ENCODE measurements around the gene CHAC1. TPM values are rescaled to one million over a fixed set of nuclear protein-coding genes. Genes with fewer than 3 reads are reported as not detected.

The CHAC1 gene
- total and polyA plus RNA-seq, 2 of the 13 experiments (the other 11 are each of a cell fraction or from before 2014, with no cell fraction given), result 0.44 TPM; not detected in 1

GRCh38 chr15:40909662-40910630 is 43.3 kb upstream of the CHAC1 start (continued):
- TF ChIP-seq ZNF512 (CRISPR knock-in tag; IDR thresholded peaks at IDR 0.05) (no peak), ZNF598 (CRISPR knock-in tag; IDR thresholded peaks at IDR 0.05; ENCODE audit: borderline replicate concordance) (no peak), ZNF30 (CRISPR knock-in tag; IDR thresholded peaks at IDR 0.05) (no peak), ZSCAN9 (CRISPR knock-in tag; IDR thresholded peaks at IDR 0.05; ENCODE audit: borderline replicate concordance) (no peak), MEF2D (CRISPR knock-in tag; IDR thresholded peaks at IDR 0.05) (no peak; the same call in 1 of the 2 replicates), NR2F1 (CRISPR knock-in tag; IDR thresholded peaks at IDR 0.05) (peak; percentile 57; a peak in 1 of 4 replicates), CEBPB (IDR thresholded peaks at IDR 0.05; ENCODE audit: borderline replicate concordance, low read depth, low read length) (peak; percentile 84; the same call in 1 of the 2 replicates), XRCC5 (optimal IDR thresholded peaks at IDR 0.05; ENCODE audit: low read length) (peak; percentile 37), SUZ12 (IDR thresholded peaks at IDR 0.05; ENCODE audit: low read depth, low read length) (no peak), CAMTA2 (CRISPR knock-in tag; IDR thresholded peaks at IDR 0.05; ENCODE audit: borderline replicate concordance) (0 out of 2 replicates have a peak, but pooled peaks have one; percentile 61), SIN3B (IDR thresholded peaks at IDR 0.05; ENCODE audit: low read length) (no peak), ETV5 (CRISPR knock-in tag; IDR thresholded peaks at IDR 0.05; ENCODE audit: borderline replicate concordance) (peak; percentile 49; the same call in 1 of the 2 replicates), CEBPG (CRISPR knock-in tag; IDR thresholded peaks at IDR 0.05) (peak; percentile 80), SMAD9 (CRISPR knock-in tag; IDR thresholded peaks at IDR 0.05) (no peak), ZNF775 (CRISPR knock-in tag; IDR thresholded peaks at IDR 0.05; ENCODE audit: borderline replicate concordance) (no peak), HOXA3 (CRISPR knock-in tag; IDR thresholded peaks at IDR 0.05) (peak; percentile 18; the same call in 1 of the 2 replicates), ZNF746 (CRISPR knock-in tag; IDR thresholded peaks at IDR 0.05) (0 out of 2 replicates have a peak, but pooled peaks have one; percentile 36)
- TF ChIP-seq, protein P1, sequence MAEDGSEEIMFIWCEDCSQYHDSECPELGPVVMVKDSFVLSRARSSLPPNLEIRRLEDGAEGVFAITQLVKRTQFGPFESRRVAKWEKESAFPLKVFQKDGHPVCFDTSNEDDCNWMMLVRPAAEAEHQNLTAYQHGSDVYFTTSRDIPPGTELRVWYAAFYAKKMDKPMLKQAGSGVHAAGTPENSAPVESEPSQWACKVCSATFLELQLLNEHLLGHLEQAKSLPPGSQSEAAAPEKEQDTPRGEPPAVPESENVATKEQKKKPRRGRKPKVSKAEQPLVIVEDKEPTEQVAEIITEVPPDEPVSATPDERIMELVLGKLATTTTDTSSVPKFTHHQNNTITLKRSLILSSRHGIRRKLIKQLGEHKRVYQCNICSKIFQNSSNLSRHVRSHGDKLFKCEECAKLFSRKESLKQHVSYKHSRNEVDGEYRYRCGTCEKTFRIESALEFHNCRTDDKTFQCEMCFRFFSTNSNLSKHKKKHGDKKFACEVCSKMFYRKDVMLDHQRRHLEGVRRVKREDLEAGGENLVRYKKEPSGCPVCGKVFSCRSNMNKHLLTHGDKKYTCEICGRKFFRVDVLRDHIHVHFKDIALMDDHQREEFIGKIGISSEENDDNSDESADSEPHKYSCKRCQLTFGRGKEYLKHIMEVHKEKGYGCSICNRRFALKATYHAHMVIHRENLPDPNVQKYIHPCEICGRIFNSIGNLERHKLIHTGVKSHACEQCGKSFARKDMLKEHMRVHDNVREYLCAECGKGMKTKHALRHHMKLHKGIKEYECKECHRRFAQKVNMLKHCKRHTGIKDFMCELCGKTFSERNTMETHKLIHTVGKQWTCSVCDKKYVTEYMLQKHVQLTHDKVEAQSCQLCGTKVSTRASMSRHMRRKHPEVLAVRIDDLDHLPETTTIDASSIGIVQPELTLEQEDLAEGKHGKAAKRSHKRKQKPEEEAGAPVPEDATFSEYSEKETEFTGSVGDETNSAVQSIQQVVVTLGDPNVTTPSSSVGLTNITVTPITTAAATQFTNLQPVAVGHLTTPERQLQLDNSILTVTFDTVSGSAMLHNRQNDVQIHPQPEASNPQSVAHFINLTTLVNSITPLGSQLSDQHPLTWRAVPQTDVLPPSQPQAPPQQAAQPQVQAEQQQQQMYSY (CRISPR knock-in tag; IDR thresholded peaks at IDR 0.05), result no peak
- TF ChIP-seq, protein P2, sequence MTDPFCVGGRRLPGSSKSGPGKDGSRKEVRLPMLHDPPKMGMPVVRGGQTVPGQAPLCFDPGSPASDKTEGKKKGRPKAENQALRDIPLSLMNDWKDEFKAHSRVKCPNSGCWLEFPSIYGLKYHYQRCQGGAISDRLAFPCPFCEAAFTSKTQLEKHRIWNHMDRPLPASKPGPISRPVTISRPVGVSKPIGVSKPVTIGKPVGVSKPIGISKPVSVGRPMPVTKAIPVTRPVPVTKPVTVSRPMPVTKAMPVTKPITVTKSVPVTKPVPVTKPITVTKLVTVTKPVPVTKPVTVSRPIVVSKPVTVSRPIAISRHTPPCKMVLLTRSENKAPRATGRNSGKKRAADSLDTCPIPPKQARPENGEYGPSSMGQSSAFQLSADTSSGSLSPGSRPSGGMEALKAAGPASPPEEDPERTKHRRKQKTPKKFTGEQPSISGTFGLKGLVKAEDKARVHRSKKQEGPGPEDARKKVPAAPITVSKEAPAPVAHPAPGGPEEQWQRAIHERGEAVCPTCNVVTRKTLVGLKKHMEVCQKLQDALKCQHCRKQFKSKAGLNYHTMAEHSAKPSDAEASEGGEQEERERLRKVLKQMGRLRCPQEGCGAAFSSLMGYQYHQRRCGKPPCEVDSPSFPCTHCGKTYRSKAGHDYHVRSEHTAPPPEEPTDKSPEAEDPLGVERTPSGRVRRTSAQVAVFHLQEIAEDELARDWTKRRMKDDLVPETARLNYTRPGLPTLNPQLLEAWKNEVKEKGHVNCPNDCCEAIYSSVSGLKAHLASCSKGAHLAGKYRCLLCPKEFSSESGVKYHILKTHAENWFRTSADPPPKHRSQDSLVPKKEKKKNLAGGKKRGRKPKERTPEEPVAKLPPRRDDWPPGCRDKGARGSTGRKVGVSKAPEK (CRISPR knock-in tag; IDR thresholded peaks at IDR 0.05; ENCODE audit: borderline replicate concordance), result no peak
